Measurements from ENCODE around the gene DNASE1L2.

DNASE1L2 gene

DNA sequence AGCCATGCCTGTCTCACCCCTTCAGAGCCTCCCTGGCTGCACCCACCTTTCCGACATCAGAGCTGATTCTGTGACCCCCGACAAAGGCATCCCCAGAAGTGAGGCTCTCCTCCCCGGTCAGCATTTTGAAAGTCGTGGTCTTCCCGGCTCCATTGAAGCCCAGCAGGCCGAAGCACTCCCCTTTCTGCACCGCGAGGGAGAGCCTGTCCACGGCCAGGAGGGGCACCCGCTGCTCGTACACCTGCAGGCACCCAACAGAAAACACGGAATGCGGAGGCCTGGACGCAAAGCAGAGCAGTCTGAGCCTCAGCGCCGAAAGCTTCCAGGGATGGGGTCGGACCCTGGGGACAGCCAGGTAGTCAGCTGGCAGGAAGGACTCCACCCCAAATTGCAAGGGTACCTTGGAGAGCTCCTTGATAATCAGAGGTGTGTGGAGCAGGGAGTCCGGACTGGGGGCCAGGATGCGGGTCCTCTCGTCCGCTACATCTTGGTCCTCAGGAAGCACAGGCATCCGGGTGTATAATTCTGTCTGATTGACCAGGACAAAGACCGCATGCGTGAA is 44.8 kb downstream of the DNASE1L2 start:
- TF ChIP-seq, protein P1, sequence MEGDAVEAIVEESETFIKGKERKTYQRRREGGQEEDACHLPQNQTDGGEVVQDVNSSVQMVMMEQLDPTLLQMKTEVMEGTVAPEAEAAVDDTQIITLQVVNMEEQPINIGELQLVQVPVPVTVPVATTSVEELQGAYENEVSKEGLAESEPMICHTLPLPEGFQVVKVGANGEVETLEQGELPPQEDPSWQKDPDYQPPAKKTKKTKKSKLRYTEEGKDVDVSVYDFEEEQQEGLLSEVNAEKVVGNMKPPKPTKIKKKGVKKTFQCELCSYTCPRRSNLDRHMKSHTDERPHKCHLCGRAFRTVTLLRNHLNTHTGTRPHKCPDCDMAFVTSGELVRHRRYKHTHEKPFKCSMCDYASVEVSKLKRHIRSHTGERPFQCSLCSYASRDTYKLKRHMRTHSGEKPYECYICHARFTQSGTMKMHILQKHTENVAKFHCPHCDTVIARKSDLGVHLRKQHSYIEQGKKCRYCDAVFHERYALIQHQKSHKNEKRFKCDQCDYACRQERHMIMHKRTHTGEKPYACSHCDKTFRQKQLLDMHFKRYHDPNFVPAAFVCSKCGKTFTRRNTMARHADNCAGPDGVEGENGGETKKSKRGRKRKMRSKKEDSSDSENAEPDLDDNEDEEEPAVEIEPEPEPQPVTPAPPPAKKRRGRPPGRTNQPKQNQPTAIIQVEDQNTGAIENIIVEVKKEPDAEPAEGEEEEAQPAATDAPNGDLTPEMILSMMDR (IDR thresholded peaks at IDR 0.05; ENCODE audit: low read depth, low read length) = no peak
- no peak overlapping the region for H3K4me3 ChIP-seq (ENCODE audit: low read depth, low read length)

DNA sequence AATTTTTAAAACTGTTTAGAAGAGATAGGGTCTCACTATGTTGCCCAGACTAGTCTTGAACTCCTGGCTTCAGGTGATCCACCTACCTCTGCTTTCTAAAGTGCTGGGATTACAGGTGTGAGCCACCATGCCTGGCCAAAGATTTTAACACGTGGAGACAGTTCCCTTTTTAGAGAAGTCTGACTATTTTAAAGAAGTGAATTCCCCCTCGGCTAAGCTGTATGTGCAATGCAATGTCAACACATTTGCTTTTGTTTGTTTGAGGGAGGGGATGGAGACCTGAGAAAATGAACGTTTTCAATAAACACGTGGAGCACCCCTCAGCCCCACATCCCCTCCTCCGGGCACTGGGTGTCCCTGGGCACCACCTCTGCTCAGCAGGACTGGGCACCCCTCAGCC is 46.0 kb downstream of the DNASE1L2 start:
- H3K4me3 ChIP-seq (ENCODE audit: low read depth, low read length) = no peak overlapping the region
- TF ChIP-seq, protein P1 (IDR thresholded peaks at IDR 0.05; ENCODE audit: low read depth, low read length) = no peak

DNA sequence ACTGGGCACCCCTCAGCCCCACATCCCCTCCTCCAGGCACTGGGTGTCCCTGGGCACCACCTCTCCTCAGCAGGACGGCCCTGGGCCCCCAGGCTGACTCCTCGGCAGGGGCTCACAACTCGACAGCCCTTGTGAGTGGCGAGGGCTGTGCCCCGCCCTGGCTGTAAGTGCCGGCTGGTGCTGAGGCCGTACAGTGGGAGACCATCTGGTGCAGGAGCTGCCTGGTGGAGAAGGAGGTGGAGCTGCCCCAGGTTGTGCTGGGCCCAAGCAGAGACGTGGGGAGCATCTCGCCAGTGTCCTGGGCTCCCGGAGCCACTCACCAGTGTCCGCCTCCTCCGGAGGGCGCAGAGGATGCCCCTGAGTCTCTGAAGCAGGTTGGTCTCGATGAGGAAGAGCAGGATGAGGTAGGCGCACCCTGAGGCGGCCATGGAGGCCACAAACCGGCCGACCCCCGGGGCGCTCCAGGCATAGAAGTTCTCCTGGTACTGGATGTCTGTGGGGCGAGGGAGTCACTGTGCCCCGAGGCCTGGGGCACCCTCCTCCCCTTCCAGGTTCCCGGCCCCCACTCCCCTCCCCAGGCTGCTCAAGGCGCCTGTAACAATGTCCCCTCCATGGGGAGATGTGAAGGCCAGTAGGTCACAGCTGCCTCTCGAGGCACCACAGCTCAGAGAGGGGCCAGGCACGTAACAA is 46.8 kb downstream of the DNASE1L2 start:
- TF ChIP-seq, protein P1 (IDR thresholded peaks at IDR 0.05; ENCODE audit: low read depth, low read length) = no peak
- H3K4me3 ChIP-seq (ENCODE audit: low read depth, low read length) = no peak overlapping the region

DNA sequence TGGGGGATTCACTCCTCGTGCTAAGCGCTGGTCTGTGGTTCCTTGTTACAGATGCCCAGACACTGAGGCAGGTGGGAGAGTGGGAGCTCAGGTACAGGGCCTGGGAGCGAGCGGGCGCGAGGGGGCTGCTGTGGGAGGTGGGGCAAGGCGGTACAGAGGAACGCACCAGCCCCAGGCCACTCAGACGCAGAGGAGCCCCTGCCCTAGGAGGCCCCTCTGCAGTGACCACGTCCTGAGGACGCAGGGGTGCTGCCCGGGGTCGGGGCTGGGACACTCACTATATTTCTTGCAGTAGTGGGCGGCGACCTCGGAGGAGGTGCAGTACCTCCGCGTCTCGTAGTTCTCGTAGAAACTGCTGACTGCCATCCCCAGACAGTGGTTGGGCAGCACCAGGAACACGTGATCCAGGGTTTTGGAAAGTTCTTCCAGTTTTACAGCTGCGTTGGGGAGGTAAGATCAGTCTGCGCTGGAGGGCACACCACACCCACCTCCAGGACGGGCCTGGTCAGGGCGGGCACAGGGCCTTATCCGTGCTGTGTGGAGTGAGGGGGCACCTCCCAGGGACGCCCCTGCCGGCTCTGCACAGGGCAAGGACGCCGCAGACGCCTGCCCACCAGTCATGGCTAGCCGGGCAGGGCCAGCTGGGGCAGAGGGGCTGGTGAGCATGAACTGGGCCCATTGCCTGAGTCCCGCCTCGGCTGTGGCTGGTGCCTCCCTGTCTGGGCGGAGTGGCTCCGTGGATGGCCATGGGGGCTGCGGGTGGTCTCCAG is 47.9 kb downstream of the DNASE1L2 start:
- H3K4me3 ChIP-seq (ENCODE audit: low read depth, low read length) = no peak overlapping the region
- TF ChIP-seq, protein P1 (IDR thresholded peaks at IDR 0.05; ENCODE audit: low read depth, low read length) = no peak

DNA sequence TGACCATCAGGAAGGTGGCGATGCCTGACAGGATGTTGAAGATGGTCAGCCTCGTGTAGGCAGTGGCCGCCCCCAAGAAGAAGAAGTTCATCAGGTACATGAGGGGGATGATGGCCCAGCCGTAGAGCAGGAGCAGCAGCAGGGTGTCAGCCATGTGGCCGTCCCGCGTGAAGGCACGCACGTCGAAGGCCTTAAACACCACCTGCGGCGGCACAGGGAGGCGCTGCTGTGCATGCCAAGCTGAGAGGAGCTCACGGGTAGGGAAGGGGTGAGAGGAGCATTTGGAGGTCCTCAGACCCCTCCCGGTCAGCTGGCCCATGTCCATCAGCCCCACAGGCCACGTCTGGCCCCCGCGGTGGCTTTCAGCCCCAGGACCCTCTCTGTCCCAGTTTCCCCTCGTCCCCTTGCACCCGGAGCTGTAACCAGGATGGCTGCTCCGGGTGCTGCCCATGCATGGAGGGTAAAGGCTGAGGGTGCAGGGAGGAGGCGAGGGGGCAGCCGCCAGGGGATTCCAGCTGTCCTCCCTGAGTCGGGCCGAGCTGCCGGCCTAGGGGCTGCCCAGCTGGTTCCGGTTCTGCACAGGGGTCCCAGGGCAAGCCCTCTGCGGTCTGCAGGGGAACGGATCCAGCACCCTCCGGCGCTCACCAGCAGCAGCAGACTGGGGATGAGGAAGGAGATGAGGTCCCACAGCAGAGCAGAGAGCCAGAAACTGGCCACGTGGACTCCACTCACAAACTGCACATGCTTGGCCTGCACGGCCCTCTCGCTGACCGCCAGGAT is 48.7 kb downstream of the DNASE1L2 start:
- TF ChIP-seq, protein P1 (IDR thresholded peaks at IDR 0.05; ENCODE audit: low read depth, low read length) = no peak
- H3K4me3 ChIP-seq (ENCODE audit: low read depth, low read length) = no peak overlapping the region

DNA sequence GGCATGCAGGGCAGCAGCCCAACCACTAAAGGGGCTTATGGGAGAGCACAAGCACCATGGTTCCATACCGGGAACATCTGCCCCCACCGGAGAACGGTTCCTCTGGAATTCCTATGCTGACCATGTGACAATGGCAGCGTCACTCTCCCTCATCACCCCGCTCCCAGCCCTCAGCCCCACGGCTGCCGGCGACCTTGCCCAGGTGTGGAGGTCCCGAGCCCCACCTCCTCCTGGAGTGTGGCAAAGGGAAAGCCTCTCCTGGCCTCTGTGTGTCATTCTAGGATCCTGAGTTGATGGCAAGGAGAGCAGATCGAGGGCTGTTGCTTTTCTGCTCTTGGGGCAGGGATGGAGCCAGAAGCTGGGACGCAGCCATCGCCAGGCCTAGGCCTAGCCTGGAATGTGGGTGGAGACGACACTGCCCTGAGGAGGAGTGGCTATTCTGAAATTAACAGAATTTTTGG is 49.5 kb downstream of the DNASE1L2 start:
- TF ChIP-seq, protein P1 (IDR thresholded peaks at IDR 0.05; ENCODE audit: low read depth, low read length) = no peak
- no peak overlapping the region for H3K4me3 ChIP-seq (ENCODE audit: low read depth, low read length)
